KMS-11 (cell line): Measurements from ENCODE around the gene TNFSF9.

Source experiments
- H2AFZ ChIP-seq: fragments of 200-600 bp; sonication (generic); 2 replicates; pipeline ENCODE4 v1.6.1; 2016; ENCODE audit warnings: antibody characterized with exemption, mixed run types, low read depth
- H3K27ac ChIP-seq: fragments of 200-600 bp; sonication (generic); 2 replicates; pipeline ENCODE4 v1.6.1; 2016; ENCODE audit warnings: mild to moderate bottlenecking, mixed run types
- H3K27me3 ChIP-seq: fragments of 200-600 bp; sonication (generic); 2 replicates; pipeline ENCODE4 v1.6.1; 2017; ENCODE audit warnings: mild to moderate bottlenecking, low read depth, mixed run types, moderate library complexity; ENCODE audit not compliant: insufficient read depth
- H3K36me3 ChIP-seq: fragments of 200-600 bp; sonication (generic); 2 replicates; pipeline ENCODE4 v1.6.1; 2017; ENCODE audit warnings: mild to moderate bottlenecking, mixed run types; ENCODE audit not compliant: insufficient read depth
- H3K4me1 ChIP-seq: fragments of 200-600 bp; sonication (generic); 2 replicates; pipeline ENCODE4 v1.6.1; 2016; ENCODE audit warnings: mild to moderate bottlenecking, low read depth, mixed run types; ENCODE audit not compliant: poor library complexity, severe bottlenecking
- H3K4me2 ChIP-seq: fragments of 200-600 bp; sonication (generic); 2 replicates; pipeline ENCODE4 v1.7.0; 2016; ENCODE audit warnings: mild to moderate bottlenecking, mixed run types
- H3K4me3 ChIP-seq: fragments of 200-600 bp; sonication (generic); IDR thresholded peaks from 2 replicates; pipeline ENCODE4 v1.6.1; 2017; ENCODE audit warnings: low read depth, low read length, mixed read lengths; ENCODE audit not compliant: insufficient read depth
- H3K79me2 ChIP-seq: fragments of 200-600 bp; sonication (generic); 2 replicates; pipeline ENCODE4 v1.6.1; 2016; ENCODE audit warnings: low read depth, mixed run types; ENCODE audit not compliant: insufficient read depth
- H3K9ac ChIP-seq: fragments of 200-600 bp; sonication (generic); 2 replicates; pipeline ENCODE4 v1.6.1; 2016; ENCODE audit warnings: mild to moderate bottlenecking, mixed run types
- H4K20me1 ChIP-seq: fragments of 200-600 bp; sonication (generic); 2 replicates; pipeline ENCODE4 v1.6.1; 2016; ENCODE audit warnings: mild to moderate bottlenecking, mixed run types; ENCODE audit not compliant: insufficient read depth
- TF ChIP-seq, protein P1 (sequence below): fragments of 200-600 bp; sonication (generic); conservative IDR thresholded peaks from 2 replicates; pipeline ENCODE4 v1.6.1; 2017; ENCODE audit warnings: low read depth, mild to moderate bottlenecking, antibody characterized with exemption, low read length, moderate library complexity, mixed read lengths

Gene TNFSF9

GRCh38 chr19:6499052-6499790 is 31.6 kb upstream of the TNFSF9 start:
- Histone ChIP-seq H3K4me1 (peaks cover 8% of the 10 kb centered on the region), H3K9ac (no peak overlapping the region), H3K79me2 (no peaks in the 10 kb centered on the region), H3K27me3 (no peaks in the 10 kb centered on the region), H3K4me2 (no peak overlapping the region), H2AFZ (no peak overlapping the region), H3K27ac (no peak overlapping the region), H3K36me3 (no peaks in the 10 kb centered on the region), H3K4me3 (no peak overlapping the region), H4K20me1 (no peaks in the 10 kb centered on the region)
- TF ChIP-seq, protein P1, sequence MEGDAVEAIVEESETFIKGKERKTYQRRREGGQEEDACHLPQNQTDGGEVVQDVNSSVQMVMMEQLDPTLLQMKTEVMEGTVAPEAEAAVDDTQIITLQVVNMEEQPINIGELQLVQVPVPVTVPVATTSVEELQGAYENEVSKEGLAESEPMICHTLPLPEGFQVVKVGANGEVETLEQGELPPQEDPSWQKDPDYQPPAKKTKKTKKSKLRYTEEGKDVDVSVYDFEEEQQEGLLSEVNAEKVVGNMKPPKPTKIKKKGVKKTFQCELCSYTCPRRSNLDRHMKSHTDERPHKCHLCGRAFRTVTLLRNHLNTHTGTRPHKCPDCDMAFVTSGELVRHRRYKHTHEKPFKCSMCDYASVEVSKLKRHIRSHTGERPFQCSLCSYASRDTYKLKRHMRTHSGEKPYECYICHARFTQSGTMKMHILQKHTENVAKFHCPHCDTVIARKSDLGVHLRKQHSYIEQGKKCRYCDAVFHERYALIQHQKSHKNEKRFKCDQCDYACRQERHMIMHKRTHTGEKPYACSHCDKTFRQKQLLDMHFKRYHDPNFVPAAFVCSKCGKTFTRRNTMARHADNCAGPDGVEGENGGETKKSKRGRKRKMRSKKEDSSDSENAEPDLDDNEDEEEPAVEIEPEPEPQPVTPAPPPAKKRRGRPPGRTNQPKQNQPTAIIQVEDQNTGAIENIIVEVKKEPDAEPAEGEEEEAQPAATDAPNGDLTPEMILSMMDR: no peak

DNA sequence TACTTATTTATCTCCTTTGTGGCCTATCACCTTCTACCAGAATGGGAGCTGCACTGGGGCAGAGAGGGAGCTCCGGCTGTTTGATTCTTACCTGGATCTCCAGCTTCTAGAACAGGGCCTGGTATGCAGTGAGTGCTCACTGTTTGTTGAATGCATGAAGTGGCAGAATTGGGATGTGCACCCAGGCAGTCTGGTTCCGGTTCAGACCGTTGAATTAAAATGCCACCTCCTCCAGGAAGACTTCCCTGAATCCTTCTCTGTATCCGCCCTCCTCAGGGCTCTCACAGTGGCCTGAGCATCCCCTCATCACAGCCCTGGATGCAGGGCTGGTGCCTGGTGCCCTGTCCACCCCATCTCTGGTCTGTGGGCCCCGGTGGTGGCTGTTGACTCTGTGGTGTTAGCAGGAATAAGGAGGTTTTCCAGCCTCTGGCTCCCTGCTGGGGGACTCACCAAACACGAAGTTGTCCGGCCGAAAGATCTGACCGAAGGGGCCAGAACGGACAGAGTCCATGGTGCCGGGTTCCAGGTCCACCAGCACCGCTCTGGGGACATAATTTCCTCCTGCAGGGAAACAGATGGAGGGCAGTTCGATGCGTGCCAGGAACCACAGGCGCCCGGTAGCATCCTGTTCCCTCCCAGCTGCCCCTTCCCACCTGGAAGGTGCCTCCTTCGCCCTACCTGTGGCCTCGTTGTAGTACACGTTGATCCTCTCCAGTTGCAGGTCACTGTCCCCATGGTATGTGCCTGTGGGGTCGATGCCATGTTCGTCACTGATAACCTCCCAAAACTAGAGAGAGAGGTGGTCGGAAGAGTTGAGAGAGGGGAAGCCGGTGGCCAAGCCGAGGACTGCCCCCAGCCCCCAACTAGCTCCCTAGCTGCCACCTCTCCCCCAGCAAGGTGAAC is 29.7 kb upstream of the TNFSF9 start:
- H3K4me3 ChIP-seq: no peak overlapping the region
- H3K27me3 ChIP-seq: no peaks in the 10 kb centered on the region
- TF ChIP-seq, protein P1: no peak
- H3K27ac ChIP-seq: no peak overlapping the region
- no peaks in the 10 kb centered on the region for H3K79me2 ChIP-seq
- H4K20me1 ChIP-seq: no peaks in the 10 kb centered on the region
- H3K9ac ChIP-seq: peak overlapping the region; percentile 59; the same call in 1 of the 2 replicates
- H2AFZ ChIP-seq: peak overlapping the region; percentile 86; the same call in 1 of the 2 replicates
- no peaks in the 10 kb centered on the region for H3K36me3 ChIP-seq
- peaks cover 18% of the 10 kb centered on the region for H3K4me1 ChIP-seq
- peak overlapping the region; percentile 62; the same call in 1 of the 2 replicates for H3K4me2 ChIP-seq

DNA sequence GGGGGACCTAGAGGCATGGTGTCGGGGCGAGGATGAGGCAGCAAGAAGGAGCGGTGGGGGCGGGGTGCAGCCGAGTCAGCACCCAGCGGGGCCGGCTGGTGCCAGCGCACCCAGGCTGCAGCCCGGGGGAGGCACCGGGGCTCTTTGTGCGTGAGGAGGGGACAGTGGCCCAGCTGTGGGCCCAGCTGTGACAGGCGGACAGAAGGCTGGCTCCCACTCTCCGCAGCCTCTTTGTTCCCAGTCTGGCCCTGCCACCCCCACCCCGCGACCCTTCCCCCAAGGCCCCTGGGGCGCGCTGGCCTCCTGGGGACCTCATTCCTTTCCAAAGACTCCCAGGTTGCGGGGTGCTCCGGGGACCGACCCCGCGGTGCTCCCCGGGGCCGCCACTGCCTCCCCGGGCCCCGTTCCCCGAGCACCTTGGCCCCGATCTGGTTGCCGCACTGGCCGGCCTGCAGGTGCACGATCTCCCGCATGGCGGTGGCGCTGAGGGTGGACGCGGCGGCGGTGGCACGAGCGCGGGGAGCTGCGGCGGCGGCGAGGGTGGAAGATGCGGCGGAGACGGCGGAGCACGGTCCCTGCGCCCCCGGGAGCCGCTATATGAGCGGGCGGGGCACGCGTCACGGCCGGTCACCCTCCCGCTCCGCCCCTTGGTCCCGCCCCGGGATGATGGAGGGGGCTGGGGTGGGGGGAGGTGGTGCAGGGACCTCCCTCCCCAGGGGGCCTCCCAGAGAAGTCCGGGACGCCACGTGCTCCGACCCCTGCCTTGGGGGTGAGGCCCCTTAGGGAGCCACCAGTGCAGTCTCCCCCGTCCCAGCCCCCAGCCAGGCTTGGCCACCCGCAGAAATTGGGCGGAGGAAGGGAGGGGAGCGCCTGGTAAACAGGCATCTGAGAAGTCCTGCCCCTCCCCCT is 28.8 kb upstream of the TNFSF9 start, which contains the start of gene TUBB4A:
Gene TUBB4A, minus strand, starts transcription at position 570 of the 909 bp plus-strand sequence. Its CDS starts 97 bp downstream, at position 473.
- no peak within 1 kb of the TSS for H3K27ac ChIP-seq
- peak within 1 kb of the TSS; percentile 59; the same call in 1 of the 2 replicates for H3K9ac ChIP-seq
- no peaks in the 10 kb centered on the region for H3K27me3 ChIP-seq
- no peaks in the 10 kb centered on the region for H3K79me2 ChIP-seq
- H3K4me1 ChIP-seq: peaks cover 18% of the 10 kb centered on the region
- peak within 1 kb of the TSS; percentile 86 for H2AFZ ChIP-seq
- H3K4me3 ChIP-seq: no peak within 1 kb of the TSS
- H4K20me1 ChIP-seq: no peaks in the 10 kb centered on the region
- peak within 1 kb of the TSS; percentile 62 for H3K4me2 ChIP-seq
- H3K36me3 ChIP-seq: no peaks in the 10 kb centered on the region
- TF ChIP-seq, protein P1: no peak
